ENCODE results near the gene RFX7. TPM values are rescaled to one million over a fixed set of nuclear protein-coding genes. Genes with fewer than 3 reads are reported as not detected.

RFX7 gene
- total RNA-seq, 1 donor from 2014 or later: 3.2 TPM

GRCh38 chr15:56074481-56075265, 169.0 kb downstream of the RFX7 start:
- FAIRE-seq (no peak), DNase-seq (ENCODE audit: low read depth) (no peak)
- Histone ChIP-seq H3K27me3 (ENCODE audit: control insufficient read depth, insufficient read depth, low read length) (no peaks in the 10 kb centered on the region), H3K36me3 (ENCODE audit: control insufficient read depth, insufficient read depth, low read length) (no peaks in the 10 kb centered on the region), H3K4me3 (ENCODE audit: low read depth, low read length) (no peak overlapping the region)
- no peak for TF ChIP-seq CTCF (IDR thresholded peaks at IDR 0.05; ENCODE audit: insufficient read depth, low read length, severe bottlenecking)

GRCh38 chr15:56064152-56064551, 179.5 kb downstream of the RFX7 start:
- Histone ChIP-seq H3K36me3 (ENCODE audit: control insufficient read depth, insufficient read depth, low read length) (no peaks in the 10 kb centered on the region), H3K4me3 (ENCODE audit: low read depth, low read length) (no peak overlapping the region), H3K27me3 (ENCODE audit: control insufficient read depth, insufficient read depth, low read length) (no peaks in the 10 kb centered on the region)
- no peak for TF ChIP-seq CTCF (IDR thresholded peaks at IDR 0.05; ENCODE audit: insufficient read depth, low read length, severe bottlenecking)
- no peak for FAIRE-seq
- DNase-seq (ENCODE audit: low read depth): peak; percentile 73

DNA sequence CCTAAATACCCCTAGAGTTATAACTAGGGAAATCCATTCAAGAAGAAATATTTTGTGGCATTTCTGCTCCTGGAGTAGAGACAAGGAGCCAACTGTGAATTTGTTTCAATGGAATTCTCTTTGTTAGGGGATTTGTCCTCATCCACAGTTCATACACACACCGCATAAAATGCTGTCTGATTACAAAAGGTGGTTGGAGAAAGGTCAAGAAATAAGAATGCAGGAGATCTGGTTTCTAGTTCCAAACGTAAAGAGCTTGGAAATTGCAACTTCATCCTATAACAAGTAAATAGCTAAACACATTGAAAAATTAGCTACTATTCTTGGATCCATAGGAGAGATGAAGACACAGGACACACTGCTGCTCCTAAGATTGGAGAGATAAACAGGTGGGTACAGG, 184.0 kb downstream of the RFX7 start:
- TF ChIP-seq CTCF (IDR thresholded peaks at IDR 0.05; ENCODE audit: insufficient read depth, low read length, severe bottlenecking): no peak
- H3K4me3 ChIP-seq (ENCODE audit: low read depth, low read length): no peak overlapping the region
- H3K36me3 ChIP-seq (ENCODE audit: control insufficient read depth, insufficient read depth, low read length): no peaks in the 10 kb centered on the region
- no peak for FAIRE-seq
- H3K27me3 ChIP-seq (ENCODE audit: control insufficient read depth, insufficient read depth, low read length): no peaks in the 10 kb centered on the region
- no peak for DNase-seq (ENCODE audit: low read depth)

DNA sequence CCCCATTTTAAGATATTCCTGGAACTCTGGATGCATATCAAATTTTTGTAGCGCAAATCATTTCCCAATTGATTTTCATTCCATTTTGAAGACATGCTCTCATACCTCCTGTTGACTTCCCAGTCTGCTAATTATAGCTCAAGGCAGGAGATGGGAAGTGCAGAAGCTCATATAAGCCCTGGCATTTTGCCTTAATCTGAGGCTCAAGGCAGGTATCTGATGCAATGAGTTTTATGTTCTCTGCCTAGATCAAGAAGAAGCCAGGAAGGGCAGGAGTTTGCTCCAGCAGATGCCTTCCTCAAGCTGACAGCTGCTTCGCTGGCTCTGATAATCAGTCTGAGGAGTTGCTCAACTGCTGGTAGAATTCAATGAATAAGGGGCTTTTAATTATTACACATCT, 184.7 kb downstream of the RFX7 start:
- Histone ChIP-seq H3K4me3 (ENCODE audit: low read depth, low read length) (no peak overlapping the region), H3K27me3 (ENCODE audit: control insufficient read depth, insufficient read depth, low read length) (no peaks in the 10 kb centered on the region), H3K36me3 (ENCODE audit: control insufficient read depth, insufficient read depth, low read length) (no peaks in the 10 kb centered on the region)
- no peak for DNase-seq (ENCODE audit: low read depth)
- FAIRE-seq: no peak
- TF ChIP-seq CTCF (IDR thresholded peaks at IDR 0.05; ENCODE audit: insufficient read depth, low read length, severe bottlenecking): no peak

GRCh38 chr15:56056626-56057025, 187.1 kb downstream of the RFX7 start:
- no peak for TF ChIP-seq CTCF (IDR thresholded peaks at IDR 0.05; ENCODE audit: insufficient read depth, low read length, severe bottlenecking)
- Histone ChIP-seq H3K36me3 (ENCODE audit: control insufficient read depth, insufficient read depth, low read length) (no peaks in the 10 kb centered on the region), H3K27me3 (ENCODE audit: control insufficient read depth, insufficient read depth, low read length) (no peaks in the 10 kb centered on the region), H3K4me3 (ENCODE audit: low read depth, low read length) (no peak overlapping the region)
- FAIRE-seq (no peak), DNase-seq (ENCODE audit: low read depth) (no peak)

GRCh38 chr15:56053046-56053400, 190.7 kb downstream of the RFX7 start:
- DNase-seq (ENCODE audit: low read depth) (no peak), FAIRE-seq (no peak)
- Histone ChIP-seq H3K4me3 (ENCODE audit: low read depth, low read length) (no peak overlapping the region), H3K36me3 (ENCODE audit: control insufficient read depth, insufficient read depth, low read length) (no peaks in the 10 kb centered on the region), H3K27me3 (ENCODE audit: control insufficient read depth, insufficient read depth, low read length) (no peaks in the 10 kb centered on the region)
- TF ChIP-seq CTCF (IDR thresholded peaks at IDR 0.05; ENCODE audit: insufficient read depth, low read length, severe bottlenecking): no peak

Measured in bronchial epithelial cell (primary cell).